Endothelial cell (in vitro differentiated cells): ENCODE measurements around the gene ACOD1. TPM values are rescaled to one million over a fixed set of nuclear protein-coding genes. Genes with fewer than 3 reads are reported as not detected.

Experiments used
- DNase-seq: peaks from one replicate; pipeline ENCODE4 v3.0.0; 2021; ENCODE audit warnings: low spot score
- H3K27ac Mint-ChIP-seq: one replicate; pipeline ENCODE4 v1.8.0; 2021; ENCODE audit warnings: mixed read lengths, inconsistent platforms; ENCODE audit not compliant: unreplicated experiment
- H3K27me3 Mint-ChIP-seq: one replicate; pipeline ENCODE4 v1.8.0; 2021; ENCODE audit warnings: mild to moderate bottlenecking, moderate library complexity, mixed read lengths, inconsistent platforms; ENCODE audit not compliant: unreplicated experiment
- H3K36me3 Mint-ChIP-seq: one replicate; pipeline ENCODE4 v1.8.0; 2021; ENCODE audit warnings: mild to moderate bottlenecking, low read depth, mixed read lengths, inconsistent platforms; ENCODE audit not compliant: unreplicated experiment
- H3K4me1 Mint-ChIP-seq: one replicate; pipeline ENCODE4 v1.8.0; 2021; ENCODE audit warnings: mild to moderate bottlenecking, mixed read lengths, inconsistent platforms; ENCODE audit not compliant: unreplicated experiment
- H3K4me3 Mint-ChIP-seq: one replicate; pipeline ENCODE4 v1.8.0; 2021; ENCODE audit warnings: mild to moderate bottlenecking, mixed read lengths, inconsistent platforms; ENCODE audit not compliant: unreplicated experiment
- H3K9me3 Mint-ChIP-seq: one replicate; pipeline ENCODE4 v1.8.0; 2021; ENCODE audit warnings: mixed read lengths, inconsistent platforms; ENCODE audit not compliant: unreplicated experiment
- CTCF ChIP-seq: fragments of 200-600 bp; sonication (generic); IDR thresholded peaks from one replicate; pipeline ENCODE4 v1.5.0; 2021; ENCODE audit warnings: antibody characterized with exemption; ENCODE audit not compliant: unreplicated experiment
- total RNA-seq: library from RNA; stranded (reverse); fragmentation: NEBNext Ultra II Directional; extraction: Animal tissue kit (Norgen Biotek cat#: 25700); gene quantifications from one replicate; pipeline ENCODE4 v1.2.1, GENCODE V29; 2021; ENCODE audit not compliant: unreplicated experiment

Gene ACOD1
- total RNA-seq, 1 donor from 2014 or later: not detected

- peak; percentile 77 for DNase-seq
- peak within 1 kb of the TSS; percentile 78 for H3K27ac Mint-ChIP-seq
- peak within 1 kb of the TSS; percentile 96 for H3K4me3 Mint-ChIP-seq
Measured at GRCh38 chr13:76991796-76992547, 43.7 kb downstream of the ACOD1 start, which contains the start of gene CLN5. CLN5 (plus strand) TSS chr13:76992081; CDS start chr13:76992099, 18 bp downstream.

GRCh38 chr13:76992548-76993001, 44.3 kb downstream of the ACOD1 start:
- no peaks in the 10 kb centered on the region for H3K36me3 Mint-ChIP-seq
- TF ChIP-seq CTCF: no peak
- DNase-seq: no peak
- H3K4me1 Mint-ChIP-seq: peaks cover 12% of the 10 kb centered on the region
- no peaks in the 10 kb centered on the region for H3K9me3 Mint-ChIP-seq
- H3K4me3 Mint-ChIP-seq: peak overlapping the region; percentile 96
- H3K27me3 Mint-ChIP-seq: no peaks in the 10 kb centered on the region
- peak overlapping the region; percentile 78 for H3K27ac Mint-ChIP-seq

More at GRCh38 chr13:76991796-76992547, 43.7 kb downstream of the ACOD1 start, which contains the start of gene CLN5:
- Mint-ChIP-seq H3K27me3 (no peaks in the 10 kb centered on the region), H3K36me3 (no peaks in the 10 kb centered on the region), H3K4me1 (peaks cover 12% of the 10 kb centered on the region), H3K9me3 (no peaks in the 10 kb centered on the region)
- TF ChIP-seq CTCF: no peak

GRCh38 chr13:76993021-76993420, 44.7 kb downstream of the ACOD1 start:
- Mint-ChIP-seq H3K36me3 (no peaks in the 10 kb centered on the region), H3K9me3 (no peaks in the 10 kb centered on the region), H3K4me1 (peaks cover 12% of the 10 kb centered on the region), H3K27me3 (no peaks in the 10 kb centered on the region), H3K27ac (no peak overlapping the region), H3K4me3 (peak overlapping the region; percentile 96)
- TF ChIP-seq CTCF: no peak
- no peak for DNase-seq

GRCh38 chr13:76993473-76993872, 45.2 kb downstream of the ACOD1 start:
- Mint-ChIP-seq H3K4me1 (peaks cover 12% of the 10 kb centered on the region), H3K27ac (no peak overlapping the region)

More at GRCh38 chr13:76993473-76993872, 45.2 kb downstream of the ACOD1 start:
- DNase-seq: no peak
- Mint-ChIP-seq H3K4me3 (peak overlapping the region; percentile 96), H3K36me3 (no peaks in the 10 kb centered on the region), H3K9me3 (no peaks in the 10 kb centered on the region), H3K27me3 (no peaks in the 10 kb centered on the region)
- no peak for TF ChIP-seq CTCF
